TTC549 (cell line): Measurements from ENCODE around the gene TPM4.

ENCODE experiments used
- FAIRE-seq: peaks from 2 replicates; lab custom pipeline; 2012; peaks lifted over from hg19 to GRCh38; lab: Jason Lieb, UNC

TPM4 gene

DNA sequence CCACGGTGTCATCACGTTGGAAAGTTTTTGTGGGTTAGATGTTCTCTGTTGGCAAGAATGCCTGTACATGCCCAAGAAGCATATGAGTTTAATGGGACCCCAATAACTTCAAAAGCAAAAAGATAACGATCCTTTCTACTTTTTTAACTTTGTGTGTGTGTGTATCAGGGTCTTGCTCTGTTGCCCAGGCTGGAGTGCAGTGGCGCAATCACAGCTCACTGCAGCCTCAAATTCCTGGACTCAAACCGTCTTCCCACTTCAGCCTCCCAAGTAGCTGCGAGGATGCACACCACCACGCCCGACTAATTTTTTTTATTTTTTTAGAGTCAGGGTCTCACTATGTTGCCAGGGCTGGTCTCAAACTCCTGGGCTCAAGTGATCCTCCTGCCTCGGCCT is 34.3 kb upstream of the TPM4 start:
- no peak for FAIRE-seq

DNA sequence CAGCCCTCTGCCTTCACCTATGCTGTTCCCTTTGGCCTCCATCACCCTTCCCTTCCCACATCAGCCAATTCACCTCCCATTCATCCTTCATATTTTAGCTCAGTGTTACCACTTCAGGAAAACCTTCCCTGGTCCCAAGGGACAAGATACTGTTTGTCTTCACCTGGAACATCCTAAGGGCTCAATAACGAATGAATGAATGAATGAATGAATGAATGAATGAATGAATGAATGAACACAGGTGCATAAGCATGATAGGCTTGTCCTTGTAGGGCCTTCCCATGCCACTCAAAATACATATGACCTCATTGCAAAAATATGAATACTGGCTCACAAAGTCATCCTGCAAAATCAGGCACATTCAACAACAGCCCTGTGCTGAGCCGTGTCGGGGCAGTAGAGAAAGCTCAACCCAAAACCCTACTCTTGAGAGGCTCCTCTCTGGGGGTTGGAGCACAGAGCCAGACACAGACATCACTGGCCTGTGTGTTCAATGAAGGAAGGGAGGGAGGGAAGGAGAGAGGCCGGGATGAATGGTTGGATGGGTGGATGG is 33.7 kb upstream of the TPM4 start:
- FAIRE-seq, result no peak

DNA sequence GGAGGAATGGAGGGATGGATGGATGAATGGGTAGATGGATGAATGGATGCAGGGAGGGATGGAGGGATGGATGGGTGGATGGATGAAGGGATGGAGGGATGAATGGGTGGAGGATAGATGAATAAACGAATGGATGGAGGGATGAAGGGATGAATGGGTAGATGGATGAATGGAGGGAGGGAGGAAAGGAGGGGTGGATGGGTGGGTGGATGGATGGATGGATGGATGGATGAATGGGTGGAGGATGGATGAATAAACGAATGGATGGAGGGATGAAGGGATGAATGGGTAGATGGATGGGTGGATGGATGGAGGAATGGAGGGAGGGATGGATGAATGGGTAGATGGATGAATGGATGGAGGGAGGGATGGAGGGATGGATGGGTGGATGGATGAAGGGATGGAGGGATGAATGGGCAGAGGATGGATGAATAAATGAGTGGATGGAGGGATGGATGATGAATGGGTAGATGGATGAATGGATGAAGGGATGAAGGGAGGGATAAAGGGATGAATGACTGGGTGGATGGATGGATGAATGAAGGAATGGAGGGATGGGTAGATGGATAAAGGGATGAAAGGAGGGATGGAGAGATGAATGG is 33.0 kb upstream of the TPM4 start:
- FAIRE-seq, result no peak

GRCh38 chr19:16044746-16045145 is 31.5 kb upstream of the TPM4 start:
- no peak for FAIRE-seq

GRCh38 chr19:16045171-16045570 is 31.1 kb upstream of the TPM4 start:
- no peak for FAIRE-seq

DNA sequence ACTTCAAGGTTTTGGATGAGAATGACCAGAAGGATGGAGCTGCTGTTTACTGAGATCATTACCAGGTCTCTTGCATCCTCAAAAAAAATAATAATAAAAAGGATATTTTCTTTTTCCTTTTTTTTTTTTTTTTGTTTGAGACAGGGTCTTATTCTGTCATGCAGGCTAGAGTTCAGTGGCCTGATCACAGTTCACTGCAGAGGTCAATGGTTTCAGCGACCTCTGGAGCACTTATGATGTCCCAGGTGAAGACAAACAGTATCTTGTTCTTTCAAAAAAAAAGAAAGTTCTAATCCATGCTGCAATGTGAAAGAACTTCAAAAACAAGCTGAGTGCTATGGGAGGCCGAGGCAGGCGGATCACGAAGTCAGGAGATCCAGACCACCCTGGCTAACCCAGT is 30.4 kb upstream of the TPM4 start:
- FAIRE-seq, result no peak

- no peak for FAIRE-seq
These were observed 27.7 kb upstream of the TPM4 start for GRCh38 chr19:16048583-16048982.

DNA sequence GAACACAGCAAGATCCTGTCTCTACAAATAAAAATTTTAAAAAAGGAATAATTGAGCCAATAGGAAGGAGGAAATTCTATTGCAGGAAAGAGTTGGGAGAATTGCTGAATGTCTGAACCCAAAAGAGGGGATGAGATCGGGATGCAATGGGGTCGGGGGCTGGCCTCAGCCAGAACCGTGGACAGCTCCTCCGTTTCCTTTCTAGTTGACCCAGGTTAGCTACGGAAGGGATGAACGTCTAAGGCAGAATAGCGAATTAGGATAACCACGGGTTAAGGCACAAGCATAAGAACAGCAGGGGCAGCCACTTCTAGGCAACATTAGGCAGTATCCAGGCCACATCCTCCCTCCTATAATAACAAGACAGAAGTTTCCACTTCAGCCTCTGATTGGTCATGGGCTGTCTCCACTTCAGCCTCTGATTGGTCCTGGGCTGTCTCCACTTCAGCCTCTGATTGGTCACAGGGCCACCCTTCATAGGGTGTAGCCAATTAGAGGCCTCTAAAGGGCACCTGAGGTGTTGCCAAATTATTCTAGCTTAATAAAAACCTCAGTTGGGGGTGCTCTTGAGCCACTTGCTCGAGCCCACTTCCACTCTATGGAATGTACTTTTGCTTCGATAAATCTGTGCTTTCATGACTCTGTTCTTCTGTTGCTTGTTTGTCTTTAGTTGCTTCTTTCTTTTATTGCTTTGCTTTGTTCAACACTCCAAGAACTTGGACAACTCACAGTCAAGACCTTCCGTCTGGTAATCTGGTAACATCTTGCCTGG is 24.9 kb upstream of the TPM4 start:
- FAIRE-seq, result no peak

DNA sequence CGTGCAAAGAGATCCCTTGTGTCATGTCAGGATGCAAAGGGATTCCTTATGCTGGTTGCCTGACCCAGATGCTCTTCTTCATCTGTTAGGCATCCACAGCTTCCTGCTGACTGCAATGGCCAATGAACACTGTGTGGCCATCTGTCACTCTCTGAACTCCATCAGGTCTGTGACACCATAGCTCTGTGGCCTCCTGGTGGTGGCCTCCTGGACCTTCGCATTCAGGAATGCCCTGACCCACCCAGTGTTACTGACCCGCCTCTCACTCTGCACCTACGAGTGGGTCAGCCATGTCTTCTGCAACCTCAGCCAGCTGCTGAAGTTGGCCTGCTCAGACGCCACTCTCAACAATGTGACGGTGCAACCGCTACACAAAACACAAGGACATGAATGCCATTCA is 23.9 kb upstream of the TPM4 start:
- no peak for FAIRE-seq

GRCh38 chr19:16057062-16057461 is 19.2 kb upstream of the TPM4 start:
- FAIRE-seq, result no peak

GRCh38 chr19:16060294-16060693 is 16.0 kb upstream of the TPM4 start:
- FAIRE-seq, result no peak

GRCh38 chr19:16061943-16062342 is 14.4 kb upstream of the TPM4 start:
- no peak for FAIRE-seq

DNA sequence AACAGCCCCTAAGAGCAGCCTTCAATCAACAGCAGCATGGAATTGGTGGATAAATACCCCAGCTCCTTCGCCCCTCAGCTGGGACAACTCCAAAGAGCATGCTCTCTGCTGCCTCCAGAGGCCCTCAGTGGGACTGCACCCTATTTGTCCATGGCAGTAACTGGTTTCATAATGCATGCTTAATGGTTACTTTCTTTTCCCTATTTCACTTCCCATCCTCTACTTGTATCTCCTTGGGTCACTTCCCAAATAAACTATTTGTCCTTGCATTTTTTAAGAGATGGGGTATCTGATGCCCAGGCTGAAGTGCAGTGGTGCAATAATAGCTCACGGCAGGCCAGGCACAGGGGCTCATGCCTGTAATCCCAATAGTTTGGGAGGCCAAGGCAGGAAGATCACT is 13.5 kb upstream of the TPM4 start:
- no peak for FAIRE-seq

DNA sequence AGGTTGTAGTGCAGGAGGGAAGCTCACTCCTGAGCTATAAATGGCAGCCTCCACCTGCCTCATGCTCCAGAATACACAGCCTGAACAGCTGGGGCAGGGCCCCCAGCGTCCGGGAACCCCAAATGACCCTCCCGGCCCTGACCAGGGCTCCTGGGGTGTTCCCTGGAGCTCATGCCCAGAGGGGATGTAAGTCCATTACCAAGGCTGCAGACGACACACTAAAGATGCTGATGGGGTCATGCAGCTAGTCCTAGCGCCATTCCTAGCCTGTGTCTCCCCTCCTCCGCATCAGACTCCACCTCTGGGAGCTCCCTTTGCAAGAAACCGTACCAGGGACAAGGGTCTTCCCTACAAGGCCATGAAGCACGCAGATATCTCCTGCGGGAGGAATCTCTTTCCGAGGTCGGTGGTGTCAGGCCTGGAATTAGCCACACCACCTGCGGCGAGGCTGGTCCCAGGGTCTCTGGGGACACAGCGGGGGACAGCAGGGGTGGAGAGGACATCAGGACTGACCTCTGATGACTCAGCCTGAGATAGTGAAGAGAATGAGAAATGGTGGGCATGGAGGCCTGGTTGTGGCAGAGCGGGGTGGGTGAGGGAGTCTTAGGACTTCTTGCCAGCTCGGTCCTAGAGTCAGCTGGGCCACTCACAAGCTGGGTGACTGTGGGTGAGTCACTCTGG is 11.9 kb upstream of the TPM4 start:
- no peak for FAIRE-seq

DNA sequence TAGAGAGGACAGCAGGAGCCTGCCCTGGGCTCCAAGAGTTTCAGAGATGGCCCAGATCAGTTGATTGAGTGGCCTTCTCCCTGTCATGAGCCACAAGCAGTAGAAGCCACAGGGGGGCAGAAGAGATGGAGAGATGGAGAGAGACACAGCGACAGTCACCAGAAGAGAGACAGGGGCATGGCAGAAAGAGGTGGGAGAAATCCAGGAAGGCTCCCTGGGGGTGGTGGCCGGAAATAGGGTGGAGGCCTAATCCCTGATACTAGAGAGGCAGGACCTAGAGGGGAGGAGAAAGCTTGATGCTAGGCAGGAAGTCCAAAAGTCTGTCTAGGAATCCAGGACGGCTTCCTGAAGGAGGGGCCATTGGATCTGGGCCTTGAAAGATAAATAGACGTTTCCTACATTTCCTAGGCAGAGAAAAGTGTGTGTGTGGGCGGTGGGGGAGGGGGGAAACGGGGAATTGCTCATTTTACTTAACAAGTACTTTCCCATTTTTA is 9.6 kb upstream of the TPM4 start:
- FAIRE-seq, result no peak

- FAIRE-seq, result no peak
These were observed 8.9 kb upstream of the TPM4 start for GRCh38 chr19:16067205-16067938.

DNA sequence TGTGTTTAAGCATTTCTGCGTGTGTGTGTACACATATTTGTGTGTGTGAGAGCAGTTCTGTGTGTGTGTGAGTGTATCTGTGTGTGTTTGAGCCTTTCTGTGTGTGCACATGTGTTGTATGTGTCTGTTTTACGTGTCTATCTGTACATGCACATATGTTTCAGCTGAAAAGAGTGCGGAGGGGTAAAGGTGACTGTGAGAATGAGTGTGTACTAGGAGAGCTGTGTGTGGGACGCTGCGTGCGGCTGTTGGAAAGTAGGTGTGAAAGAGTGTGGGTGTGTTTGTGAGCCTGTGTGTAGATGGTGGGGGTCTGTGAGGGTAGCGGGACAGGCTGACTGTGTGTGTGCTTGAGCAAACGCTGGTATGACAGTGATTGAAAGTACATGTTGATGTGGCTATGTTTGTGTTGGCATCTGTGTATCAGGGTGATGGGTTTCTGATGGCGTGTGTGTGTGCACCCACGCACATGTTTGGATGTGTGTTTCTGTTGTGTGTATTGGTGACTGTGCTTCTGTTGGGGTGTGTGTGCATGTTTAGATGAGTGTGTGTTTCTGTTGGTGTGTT is 7.5 kb upstream of the TPM4 start:
- no peak for FAIRE-seq

DNA sequence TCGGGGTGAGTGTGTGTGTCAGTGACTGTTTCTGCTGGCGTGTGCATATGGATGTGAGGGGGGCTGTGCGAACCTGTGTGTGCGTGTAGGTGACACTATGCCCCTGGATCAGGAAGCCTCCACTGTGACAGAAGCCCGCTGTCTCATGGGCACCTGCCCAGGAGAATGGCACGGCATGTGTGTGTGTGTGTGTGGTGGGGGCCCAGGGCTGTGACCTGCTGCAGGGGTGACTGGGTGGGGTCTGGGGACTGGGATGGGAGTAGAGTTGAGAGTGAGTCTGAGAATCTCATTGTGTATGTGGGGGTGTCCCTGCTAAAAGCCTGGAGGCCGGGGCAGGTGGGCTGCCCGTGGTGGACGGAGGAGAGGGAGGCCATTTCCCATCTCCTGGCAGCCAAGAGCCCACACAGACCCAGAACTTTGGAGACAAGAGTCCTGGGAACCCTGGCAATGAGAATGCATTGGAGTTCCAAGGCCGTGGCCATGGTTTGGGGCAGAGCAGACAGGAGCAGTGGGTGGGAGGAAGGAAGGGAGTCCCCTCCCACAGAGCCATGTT is 6.4 kb upstream of the TPM4 start:
- FAIRE-seq, result no peak

- no peak for FAIRE-seq
These were observed 5.8 kb upstream of the TPM4 start for GRCh38 chr19:16070366-16070990.

GRCh38 chr19:16071072-16071691 is 5.1 kb upstream of the TPM4 start:
- no peak for FAIRE-seq

DNA sequence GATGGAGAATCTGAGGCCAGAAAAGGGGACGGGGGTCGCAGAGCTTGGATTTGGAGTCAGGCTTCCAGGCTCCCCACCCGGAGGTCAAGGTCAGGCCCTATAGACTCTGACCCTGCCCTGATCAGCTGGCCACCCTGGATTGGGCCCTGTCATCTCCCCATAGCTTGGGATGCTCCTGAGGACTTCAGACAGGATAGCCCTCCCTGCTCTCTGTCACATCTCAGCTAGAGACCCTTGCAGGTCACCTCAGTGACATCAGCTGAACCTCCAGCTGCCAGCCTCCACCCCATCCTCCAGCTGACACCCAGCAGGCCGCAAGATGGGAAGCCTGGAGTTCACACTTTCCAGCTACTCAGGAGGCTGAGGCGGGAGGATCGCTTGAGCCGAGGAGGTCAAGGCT is 2.8 kb upstream of the TPM4 start:
- FAIRE-seq, result no peak
